Activated CD4-positive, alpha-beta T cell treated with anti-CD3 and anti-CD28 coated beads, Interleukin-2, amount 50 U/mL, for 24 hours (primary cell): ENCODE data around the gene ARMC2.
"Not testable (repeated sequence)": the region's sequence is repeated elsewhere in the genome, so short reads cannot be mapped to it uniquely, and the experiment has no call there.

Source experiments
- DNase-seq, 2 donors: peaks; one replicate each; pipeline ENCODE4 v3.0.0-alpha.2; 2020; ENCODE audit warnings: low read depth in 1 of 2, low spot score in 1 of 2

The ARMC2 gene

GRCh38 chr6:108848116-108848868, at the start of gene ARMC2:
TSS of gene ARMC2 (plus strand) at chr6:108848422. CDS start at chr6:108854268, 5,846 bp downstream.
- DNase-seq: peak; percentile 79 to 81

- peak in 1 of 2 donors; percentile 11 for DNase-seq
Measured at GRCh38 chr6:108798670-108799353, 49.4 kb upstream of the ARMC2 start.

DNA sequence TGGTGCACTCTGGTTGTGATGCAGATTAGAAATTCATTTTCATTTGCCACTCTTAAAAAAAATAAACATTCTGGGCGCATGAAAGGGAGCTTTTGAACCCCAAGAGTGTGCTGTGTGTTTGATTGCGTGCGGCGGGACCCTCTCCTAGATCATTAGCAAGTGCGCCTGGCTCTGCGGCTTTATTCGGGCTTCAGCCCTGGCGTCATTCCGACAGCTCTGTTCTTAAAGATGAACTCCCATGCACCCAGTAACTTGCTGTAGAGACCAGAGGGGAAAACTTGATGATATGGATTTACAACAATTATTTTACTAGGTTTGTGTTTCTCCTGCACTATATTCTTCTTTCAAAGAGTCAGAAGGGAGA, 48.9 kb upstream of the ARMC2 start:
- DNase-seq: no peak

GRCh38 chr6:108799791-108800190, 48.4 kb upstream of the ARMC2 start:
- DNase-seq: no peak

DNA sequence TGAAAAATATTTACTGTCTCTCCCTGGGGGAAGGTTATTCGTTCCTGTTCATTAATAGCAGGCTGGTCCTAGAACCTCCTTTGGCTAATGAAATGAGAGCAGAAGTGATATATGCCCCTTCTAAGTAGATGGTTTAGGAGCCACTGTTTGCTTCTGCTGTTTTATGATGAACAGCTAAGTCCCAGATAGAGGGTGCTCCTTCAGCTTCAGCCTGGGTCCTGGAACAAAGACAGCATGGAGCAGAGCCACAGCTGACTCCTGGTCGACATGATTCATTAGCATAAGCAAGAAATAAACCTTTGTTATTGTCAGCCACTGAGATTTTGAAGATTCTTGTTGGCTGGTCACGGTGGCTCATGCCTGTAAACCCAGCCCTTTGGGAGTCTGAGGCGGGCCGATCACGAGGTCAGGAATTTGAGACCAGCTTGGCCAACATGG, 47.8 kb upstream of the ARMC2 start:
- DNase-seq: no peak

DNA sequence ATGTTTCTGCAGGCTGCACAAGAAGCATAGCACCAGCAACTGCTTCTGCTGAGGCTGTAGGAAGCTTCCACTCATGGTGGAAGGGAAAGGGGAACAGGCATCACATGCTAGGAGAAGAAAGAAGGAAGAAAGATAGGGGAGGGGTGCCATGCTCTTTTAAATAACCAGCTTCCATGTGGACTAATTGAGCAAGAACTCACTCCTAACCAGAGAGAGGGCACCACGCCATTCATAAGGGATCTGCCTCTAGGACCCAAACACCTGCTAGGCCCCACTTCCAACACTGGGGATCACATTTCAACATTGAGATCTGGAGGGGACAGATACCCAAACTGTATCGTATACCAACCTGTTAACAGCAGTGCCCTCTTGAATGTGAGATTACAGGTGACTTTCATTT, 46.9 kb upstream of the ARMC2 start:
- no peak for DNase-seq

DNA sequence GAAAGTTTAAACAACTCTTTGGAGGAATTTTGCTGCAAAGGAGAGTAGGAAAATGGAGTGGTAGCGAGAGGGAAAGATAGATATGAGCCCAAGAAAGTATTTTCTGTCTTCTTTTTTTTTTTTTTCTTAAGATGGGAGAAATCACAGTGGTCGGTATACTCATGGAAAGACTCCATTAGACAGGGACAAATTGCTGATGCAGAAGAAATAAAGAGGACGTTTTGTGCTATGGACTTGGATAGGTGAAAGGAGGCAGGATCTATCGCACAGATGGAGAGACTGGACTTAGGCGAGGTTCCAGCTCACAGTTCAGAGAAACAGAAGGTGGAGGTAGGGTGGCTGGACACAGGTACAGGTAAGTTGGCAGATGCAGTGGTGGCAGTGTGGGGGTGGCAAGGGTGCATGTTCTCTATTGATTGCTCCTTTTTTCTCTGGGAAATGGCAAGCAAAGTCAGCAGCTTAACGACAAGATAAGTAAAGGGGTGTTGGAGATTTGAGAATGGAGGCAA, 44.2 kb upstream of the ARMC2 start:
- no peak for DNase-seq

GRCh38 chr6:108804956-108805355, 43.3 kb upstream of the ARMC2 start:
- no peak for DNase-seq

DNA sequence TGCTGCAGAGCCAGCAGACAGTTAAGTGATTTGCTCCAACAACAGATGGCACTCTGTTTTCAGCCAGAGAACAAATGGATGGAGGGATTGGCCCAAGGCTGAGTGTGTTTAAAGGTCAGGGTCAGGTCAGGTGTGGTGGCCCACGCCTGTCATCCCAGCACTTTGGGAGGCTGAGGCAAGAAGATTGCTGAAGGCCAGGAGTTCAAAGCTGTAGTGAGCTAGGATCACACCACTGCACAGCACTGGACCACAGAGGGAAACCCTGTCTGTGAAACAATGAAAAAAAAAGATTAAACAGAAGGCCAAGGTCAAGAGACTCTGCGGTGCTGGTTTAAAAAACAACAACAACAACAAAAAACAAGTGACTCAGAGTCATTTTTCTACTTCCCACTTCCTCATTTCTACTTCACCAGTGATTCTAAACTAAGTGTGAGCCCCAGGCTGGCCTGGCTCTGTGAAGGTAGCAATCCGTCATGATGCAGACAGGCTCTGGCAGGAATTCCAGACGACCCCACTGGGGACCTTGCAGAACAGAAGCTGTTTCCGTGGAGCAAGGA, 42.5 kb upstream of the ARMC2 start:
- no peak for DNase-seq

GRCh38 chr6:108806171-108806570, 42.1 kb upstream of the ARMC2 start:
- DNase-seq: no peak

DNA sequence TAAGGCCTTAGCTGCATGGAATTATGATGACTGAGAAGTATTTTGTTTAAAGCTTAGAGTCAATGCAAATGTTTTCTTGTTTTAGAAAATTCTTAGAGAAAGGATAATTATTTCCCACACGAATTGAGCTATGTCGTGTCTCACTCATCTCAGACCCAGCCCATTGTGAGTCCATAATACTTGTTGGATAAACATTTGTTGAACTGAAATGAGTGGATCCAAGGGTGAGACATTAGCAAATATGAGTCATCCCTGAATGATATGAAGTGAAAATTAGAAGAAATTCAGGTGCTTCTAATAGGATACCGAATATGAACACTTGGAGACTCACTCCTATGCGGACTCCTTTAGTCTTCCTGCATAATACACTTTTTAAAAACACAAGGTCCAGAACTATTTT, 41.6 kb upstream of the ARMC2 start:
- DNase-seq: no peak

- no peak for DNase-seq
Measured at GRCh38 chr6:108807928-108808327, 40.3 kb upstream of the ARMC2 start.

DNA sequence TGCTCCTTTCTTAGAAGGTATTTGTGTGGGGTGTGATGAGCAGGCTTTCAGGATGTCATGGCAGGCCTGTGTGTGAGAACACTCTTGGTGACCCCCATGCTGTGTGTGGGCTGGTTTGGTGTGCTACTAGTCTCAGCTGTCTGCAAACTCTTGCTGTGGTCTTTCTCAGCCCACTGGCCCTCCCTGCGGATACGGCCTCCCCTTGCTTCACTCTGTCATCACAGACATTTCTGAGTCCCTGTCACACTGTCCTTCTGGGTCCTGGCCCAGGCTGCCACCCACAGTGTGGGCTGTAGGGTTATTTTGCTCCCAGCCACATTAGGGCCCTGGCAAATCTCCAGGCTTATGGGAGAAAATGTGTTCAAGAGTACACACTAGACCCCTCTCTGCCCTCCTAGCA, 39.0 kb upstream of the ARMC2 start:
- DNase-seq: no peak

DNA sequence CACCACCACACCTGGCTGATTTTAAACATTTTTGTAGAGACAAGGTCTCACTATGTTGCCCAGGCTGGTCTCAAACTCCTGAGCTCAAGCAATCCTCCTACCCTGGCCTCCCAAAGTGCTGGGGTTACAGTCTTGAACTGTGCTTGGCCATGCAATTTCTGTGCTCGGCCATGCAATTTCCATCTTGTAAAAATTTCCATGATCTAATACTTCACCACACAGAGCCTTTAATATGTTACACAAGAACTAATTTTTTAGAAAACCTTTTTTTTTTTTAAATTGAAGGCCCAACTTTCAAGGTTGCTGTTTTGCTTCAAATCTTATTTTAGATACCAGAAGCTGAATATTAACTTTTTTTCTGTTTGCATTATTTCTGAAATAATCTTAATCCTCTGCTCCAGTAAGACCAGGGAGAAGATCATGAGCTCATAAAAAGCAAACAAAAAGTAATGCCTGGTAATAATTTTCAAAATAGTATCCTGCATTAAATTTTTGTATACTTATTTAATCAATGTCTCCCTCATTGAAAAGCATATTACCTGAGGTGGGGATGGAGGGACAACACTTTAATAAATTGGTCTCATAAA, 38.1 kb upstream of the ARMC2 start:
- DNase-seq: no peak

DNA sequence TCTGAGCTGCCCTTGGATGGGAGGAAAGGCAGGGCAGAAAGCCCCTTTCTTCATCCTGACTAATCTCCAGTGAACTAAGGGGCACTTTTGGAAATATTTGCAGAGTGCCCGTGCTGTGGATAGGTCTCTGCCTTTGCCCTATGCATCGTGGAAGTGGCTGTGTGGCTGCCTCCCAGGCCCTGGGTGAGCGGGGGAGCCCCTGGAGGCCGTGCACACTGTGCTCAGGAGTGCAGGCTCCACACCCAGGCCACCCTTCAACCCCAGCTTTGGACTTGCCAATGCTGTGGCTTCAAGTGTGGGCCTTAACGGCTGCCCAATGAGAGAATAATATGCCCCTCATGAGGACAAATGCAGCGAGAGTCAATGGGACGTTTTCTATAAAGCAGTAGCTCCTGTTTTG, 36.7 kb upstream of the ARMC2 start:
- DNase-seq: no peak

GRCh38 chr6:108813218-108813617, 35.0 kb upstream of the ARMC2 start:
- not testable (repeated sequence) for DNase-seq

GRCh38 chr6:108817276-108817675, 30.9 kb upstream of the ARMC2 start:
- not testable (repeated sequence) for DNase-seq

- no peak for DNase-seq
Measured at GRCh38 chr6:108820006-108820405, 28.2 kb upstream of the ARMC2 start.

GRCh38 chr6:108822401-108822800, 25.8 kb upstream of the ARMC2 start:
- DNase-seq: no peak

GRCh38 chr6:108825326-108825725, 22.9 kb upstream of the ARMC2 start:
- no peak for DNase-seq

GRCh38 chr6:108831104-108831503, 17.1 kb upstream of the ARMC2 start:
- DNase-seq: no peak

GRCh38 chr6:108832738-108833137, 15.5 kb upstream of the ARMC2 start:
- DNase-seq: no peak
